ENCODE measurements around the gene LY6G6C.

Gene LY6G6C

GRCh38 chr6:31725502-31726350, 4.2 kb upstream of the LY6G6C start:
- DNase-seq (ENCODE audit: extremely low spot score) = no peak
- CTCF ChIA-PET = no interaction called here
- TF ChIP-seq BHLHE40 (IDR thresholded peaks at IDR 0.05; ENCODE audit: borderline replicate concordance) (no peak), SUZ12 (IDR thresholded peaks at IDR 0.05) (no peak), SP1 (IDR thresholded peaks at IDR 0.05) (no peak), LEF1 (IDR thresholded peaks at IDR 0.05; ENCODE audit: borderline replicate concordance) (no peak), ELF4 (IDR thresholded peaks at IDR 0.05) (no peak), ARNT (IDR thresholded peaks at IDR 0.05) (no peak), TARDBP (IDR thresholded peaks at IDR 0.05) (no peak), ZNF384 (IDR thresholded peaks at IDR 0.05) (no peak), PKNOX1 (IDR thresholded peaks at IDR 0.05) (no peak), NFRKB (IDR thresholded peaks at IDR 0.05) (no peak), CTBP1 (IDR thresholded peaks at IDR 0.05; ENCODE audit: borderline replicate concordance) (no peak), FOXM1 (IDR thresholded peaks at IDR 0.05; ENCODE audit: borderline replicate concordance) (no peak), L3MBTL2 (conservative IDR thresholded peaks at IDR 0.05) (no peak), FOXA1 (IDR thresholded peaks at IDR 0.05) (no peak), HDGF (IDR thresholded peaks at IDR 0.05; ENCODE audit: borderline replicate concordance) (no peak), FOXK2 (IDR thresholded peaks at IDR 0.05) (no peak)
- POLR2A ChIA-PET = interaction anchor here (0.8 to 1.5 kb wide), 6 partner anchors 11 to 28 kb away, joined by 3 to 6 read pairs (median 3); partner anchors contain the start of genes ABHD16A, CLIC1 and MSH5

GRCh38 chr6:31723980-31724691, 2.6 kb upstream of the LY6G6C start:
- CTCF ChIA-PET = interaction anchor here (0.5 kb wide), 1 partner anchor 183 kb away, joined by 3 read pairs; no protein-coding TSS in a partner anchor
- no peak for TF ChIP-seq ELF4 (IDR thresholded peaks at IDR 0.05)
- no peak for TF ChIP-seq LEF1 (IDR thresholded peaks at IDR 0.05; ENCODE audit: borderline replicate concordance)
- no peak for TF ChIP-seq CTBP1 (IDR thresholded peaks at IDR 0.05; ENCODE audit: borderline replicate concordance)
- TF ChIP-seq HDGF (IDR thresholded peaks at IDR 0.05; ENCODE audit: borderline replicate concordance) = no peak
- no peak for TF ChIP-seq SP1 (IDR thresholded peaks at IDR 0.05)
- TF ChIP-seq TARDBP (IDR thresholded peaks at IDR 0.05) = no peak
- no peak for TF ChIP-seq FOXM1 (IDR thresholded peaks at IDR 0.05; ENCODE audit: borderline replicate concordance)
- no peak for TF ChIP-seq FOXK2 (IDR thresholded peaks at IDR 0.05)
- TF ChIP-seq SUZ12 (IDR thresholded peaks at IDR 0.05) = no peak
- TF ChIP-seq L3MBTL2 (conservative IDR thresholded peaks at IDR 0.05) = no peak
- TF ChIP-seq ARNT (IDR thresholded peaks at IDR 0.05) = no peak
- TF ChIP-seq NFRKB (IDR thresholded peaks at IDR 0.05) = no peak
- POLR2A ChIA-PET = interaction anchor here (0.7 to 1.5 kb wide), 5 partner anchors 9 to 113 kb away, joined by 3 to 6 read pairs (median 5); partner anchors contain the start of genes ABHD16A and LY6G6D

GRCh38 chr6:31723245-31723979, 1.9 kb upstream of the LY6G6C start, which contains the start of gene MPIG6B:
TSS of gene MPIG6B (plus strand) at chr6:31723373. CDS start at chr6:31723384, 11 bp downstream.
- CTCF ChIA-PET = no interaction called here
- DNase-seq (ENCODE audit: extremely low spot score) = no peak
- no peak for TF ChIP-seq BHLHE40 (IDR thresholded peaks at IDR 0.05; ENCODE audit: borderline replicate concordance)
- TF ChIP-seq ARNT (IDR thresholded peaks at IDR 0.05) = no peak
- no peak for TF ChIP-seq NFRKB (IDR thresholded peaks at IDR 0.05)
- TF ChIP-seq TARDBP (IDR thresholded peaks at IDR 0.05) = no peak
- no peak for TF ChIP-seq LEF1 (IDR thresholded peaks at IDR 0.05; ENCODE audit: borderline replicate concordance)
- no peak for TF ChIP-seq CTBP1 (IDR thresholded peaks at IDR 0.05; ENCODE audit: borderline replicate concordance)
- TF ChIP-seq ELF4 (IDR thresholded peaks at IDR 0.05) = no peak
- TF ChIP-seq FOXA1 (IDR thresholded peaks at IDR 0.05) = no peak
- TF ChIP-seq FOXK2 (IDR thresholded peaks at IDR 0.05) = no peak
- TF ChIP-seq SP1 (IDR thresholded peaks at IDR 0.05) = no peak
- TF ChIP-seq SUZ12 (IDR thresholded peaks at IDR 0.05) = no peak
- no peak for TF ChIP-seq HDGF (IDR thresholded peaks at IDR 0.05; ENCODE audit: borderline replicate concordance)
- POLR2A ChIA-PET = interaction anchor here (0.7 to 1.1 kb wide), 2 partner anchors 8 to 10 kb away, joined by 3 read pairs; partner anchors contain the start of gene LY6G6D

More at GRCh38 chr6:31723980-31724691, 2.6 kb upstream of the LY6G6C start:
- no peak for DNase-seq (ENCODE audit: extremely low spot score)

- TF ChIP-seq SUZ12 (IDR thresholded peaks at IDR 0.05) (no peak), BHLHE40 (IDR thresholded peaks at IDR 0.05; ENCODE audit: borderline replicate concordance) (no peak), ZNF384 (IDR thresholded peaks at IDR 0.05) (no peak), HDGF (IDR thresholded peaks at IDR 0.05; ENCODE audit: borderline replicate concordance) (no peak), ELF4 (IDR thresholded peaks at IDR 0.05) (no peak), L3MBTL2 (conservative IDR thresholded peaks at IDR 0.05) (no peak), FOXA1 (IDR thresholded peaks at IDR 0.05) (no peak), TARDBP (IDR thresholded peaks at IDR 0.05) (no peak), LEF1 (IDR thresholded peaks at IDR 0.05; ENCODE audit: borderline replicate concordance) (no peak), SP1 (IDR thresholded peaks at IDR 0.05) (no peak), NFRKB (IDR thresholded peaks at IDR 0.05) (no peak), FOXK2 (IDR thresholded peaks at IDR 0.05) (no peak), FOXM1 (IDR thresholded peaks at IDR 0.05; ENCODE audit: borderline replicate concordance) (no peak), ARNT (IDR thresholded peaks at IDR 0.05) (no peak), CTBP1 (IDR thresholded peaks at IDR 0.05; ENCODE audit: borderline replicate concordance) (no peak), PKNOX1 (IDR thresholded peaks at IDR 0.05) (no peak)
- CTCF ChIA-PET = no interaction called here
- DNase-seq (ENCODE audit: extremely low spot score) = no peak
- POLR2A ChIA-PET = interaction anchor here (1.2 kb wide), 1 partner anchor 7 kb away, joined by 3 read pairs; no protein-coding TSS in a partner anchor
Measured at GRCh38 chr6:31722173-31722572, 627 bp upstream of the LY6G6C start.

All from HEK293T (cell line).